ENCODE measurements around the gene HEATR5A.

The HEATR5A gene

DNA sequence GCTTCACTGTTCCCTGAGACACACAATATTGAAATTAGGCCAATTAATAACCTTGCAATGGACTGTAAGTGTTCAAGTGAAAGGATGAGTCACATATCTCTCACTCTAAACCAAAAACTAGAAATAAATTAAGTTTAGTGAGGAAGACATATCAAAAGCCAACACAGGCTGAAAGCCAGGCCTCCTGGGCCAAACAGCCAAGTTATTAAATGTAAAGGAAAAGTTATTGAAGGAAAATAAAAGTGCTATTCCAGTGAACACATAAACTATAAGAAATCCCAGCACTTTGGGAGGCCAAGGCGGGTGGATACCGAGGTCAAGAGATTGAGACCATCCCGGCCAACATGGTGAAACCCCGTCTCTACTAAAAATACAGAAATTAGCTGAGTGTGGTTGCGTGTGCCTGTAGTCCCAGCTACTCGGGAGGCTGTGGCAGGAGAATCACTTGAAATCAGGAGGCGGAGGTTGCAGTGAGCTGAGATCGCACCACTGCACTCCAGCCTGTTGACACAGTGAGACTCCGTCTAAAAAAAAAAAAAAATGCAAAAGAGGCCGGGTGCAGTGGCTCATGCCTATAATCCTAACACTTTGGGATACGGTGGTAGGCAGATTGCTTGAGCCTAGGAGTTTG lies 10.4 kb upstream of the HEATR5A start:
- Histone ChIP-seq H3K9me3 (no peaks in the 10 kb centered on the region), H3K27ac (no peak overlapping the region), H3K27me3 (no peaks in the 10 kb centered on the region), H3K36me3 (no peaks in the 10 kb centered on the region), H3K4me3 (ENCODE audit: low read depth in 1 of 2, low read length in 1 of 2) (no peak overlapping the region), H3K4me1 (ENCODE audit: control insufficient read depth in 1 of 2, insufficient read depth in 1 of 2, low read depth in 1 of 2, low read length in 1 of 2) (no peaks in the 10 kb centered on the region)
- TF ChIP-seq, protein P1, sequence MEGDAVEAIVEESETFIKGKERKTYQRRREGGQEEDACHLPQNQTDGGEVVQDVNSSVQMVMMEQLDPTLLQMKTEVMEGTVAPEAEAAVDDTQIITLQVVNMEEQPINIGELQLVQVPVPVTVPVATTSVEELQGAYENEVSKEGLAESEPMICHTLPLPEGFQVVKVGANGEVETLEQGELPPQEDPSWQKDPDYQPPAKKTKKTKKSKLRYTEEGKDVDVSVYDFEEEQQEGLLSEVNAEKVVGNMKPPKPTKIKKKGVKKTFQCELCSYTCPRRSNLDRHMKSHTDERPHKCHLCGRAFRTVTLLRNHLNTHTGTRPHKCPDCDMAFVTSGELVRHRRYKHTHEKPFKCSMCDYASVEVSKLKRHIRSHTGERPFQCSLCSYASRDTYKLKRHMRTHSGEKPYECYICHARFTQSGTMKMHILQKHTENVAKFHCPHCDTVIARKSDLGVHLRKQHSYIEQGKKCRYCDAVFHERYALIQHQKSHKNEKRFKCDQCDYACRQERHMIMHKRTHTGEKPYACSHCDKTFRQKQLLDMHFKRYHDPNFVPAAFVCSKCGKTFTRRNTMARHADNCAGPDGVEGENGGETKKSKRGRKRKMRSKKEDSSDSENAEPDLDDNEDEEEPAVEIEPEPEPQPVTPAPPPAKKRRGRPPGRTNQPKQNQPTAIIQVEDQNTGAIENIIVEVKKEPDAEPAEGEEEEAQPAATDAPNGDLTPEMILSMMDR (IDR thresholded peaks at IDR 0.05): no peak

DNA sequence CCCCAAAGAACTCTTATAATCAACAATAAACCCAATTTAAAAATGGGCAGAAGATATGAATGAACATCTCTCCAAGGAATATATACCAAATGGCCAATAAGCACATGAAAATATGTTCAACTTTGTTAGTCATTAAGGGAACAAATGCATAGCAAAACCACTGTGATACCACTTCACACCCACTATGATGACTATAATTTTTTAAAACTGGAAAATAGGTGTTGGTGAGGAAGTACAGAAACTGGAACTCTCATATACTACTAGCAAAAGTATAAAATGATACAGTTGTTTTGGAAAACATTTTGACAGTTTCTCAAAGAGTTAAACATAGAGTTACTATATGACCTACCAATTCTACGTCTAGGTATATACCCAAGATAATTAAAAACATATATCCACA lies 9.4 kb upstream of the HEATR5A start:
- TF ChIP-seq, protein P1 (IDR thresholded peaks at IDR 0.05): no peak
- H3K9me3 ChIP-seq: no peaks in the 10 kb centered on the region
- H3K36me3 ChIP-seq: no peaks in the 10 kb centered on the region
- H3K4me1 ChIP-seq (ENCODE audit: control insufficient read depth in 1 of 2, insufficient read depth in 1 of 2, low read depth in 1 of 2, low read length in 1 of 2): no peaks in the 10 kb centered on the region
- H3K27me3 ChIP-seq: no peaks in the 10 kb centered on the region
- no peak overlapping the region for H3K27ac ChIP-seq
- H3K4me3 ChIP-seq (ENCODE audit: low read depth in 1 of 2, low read length in 1 of 2): no peak overlapping the region

DNA sequence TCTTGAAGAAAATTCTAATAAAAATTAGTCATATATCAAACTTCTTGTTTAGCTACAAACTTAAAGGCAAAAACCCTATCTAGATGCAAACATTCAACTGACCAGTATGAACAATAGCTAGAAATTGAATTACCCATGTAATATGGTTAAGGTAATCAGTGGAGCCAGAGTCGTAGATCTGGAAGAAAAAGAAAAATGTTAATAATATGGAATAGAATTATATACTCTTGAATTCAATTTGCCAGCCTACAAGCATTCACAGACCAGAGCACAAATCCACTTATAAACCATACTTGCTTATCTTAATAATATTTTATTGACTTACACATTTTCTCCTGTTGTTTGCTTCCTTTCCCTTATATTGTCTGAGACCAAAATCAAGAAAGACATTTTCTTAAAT lies 7.7 kb upstream of the HEATR5A start:
- H3K4me3 ChIP-seq (ENCODE audit: low read depth in 1 of 2, low read length in 1 of 2): no peak overlapping the region
- H3K27ac ChIP-seq: no peak overlapping the region
- no peaks in the 10 kb centered on the region for H3K9me3 ChIP-seq
- no peaks in the 10 kb centered on the region for H3K27me3 ChIP-seq
- H3K36me3 ChIP-seq: no peaks in the 10 kb centered on the region
- TF ChIP-seq, protein P1 (IDR thresholded peaks at IDR 0.05): no peak
- H3K4me1 ChIP-seq (ENCODE audit: control insufficient read depth in 1 of 2, insufficient read depth in 1 of 2, low read depth in 1 of 2, low read length in 1 of 2): no peaks in the 10 kb centered on the region

DNA sequence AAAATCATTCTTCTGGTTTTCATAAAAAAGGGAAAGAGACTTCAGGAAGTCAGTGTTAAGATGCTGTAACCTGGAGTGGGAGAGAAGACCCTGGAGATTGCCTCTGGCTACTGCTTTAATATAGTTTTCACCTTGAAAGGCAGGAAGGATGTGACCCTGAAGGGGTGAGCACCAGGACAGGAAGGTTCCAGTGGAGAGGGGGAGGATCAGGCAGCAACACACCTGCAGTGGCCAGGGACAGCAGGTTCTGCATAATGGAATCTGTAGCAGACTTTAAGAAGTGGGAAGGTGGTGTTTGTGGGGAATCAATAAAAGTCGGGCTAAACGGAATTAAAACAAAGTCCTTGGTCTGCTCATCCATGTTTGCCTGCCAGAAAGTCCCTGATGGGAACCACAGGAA lies 6.3 kb upstream of the HEATR5A start:
- no peaks in the 10 kb centered on the region for H3K9me3 ChIP-seq
- TF ChIP-seq, protein P1 (IDR thresholded peaks at IDR 0.05): no peak
- no peaks in the 10 kb centered on the region for H3K27me3 ChIP-seq
- H3K4me3 ChIP-seq (ENCODE audit: low read depth in 1 of 2, low read length in 1 of 2): no peak overlapping the region
- no peaks in the 10 kb centered on the region for H3K4me1 ChIP-seq (ENCODE audit: control insufficient read depth in 1 of 2, insufficient read depth in 1 of 2, low read depth in 1 of 2, low read length in 1 of 2)
- no peak overlapping the region for H3K27ac ChIP-seq
- H3K36me3 ChIP-seq: no peaks in the 10 kb centered on the region

DNA sequence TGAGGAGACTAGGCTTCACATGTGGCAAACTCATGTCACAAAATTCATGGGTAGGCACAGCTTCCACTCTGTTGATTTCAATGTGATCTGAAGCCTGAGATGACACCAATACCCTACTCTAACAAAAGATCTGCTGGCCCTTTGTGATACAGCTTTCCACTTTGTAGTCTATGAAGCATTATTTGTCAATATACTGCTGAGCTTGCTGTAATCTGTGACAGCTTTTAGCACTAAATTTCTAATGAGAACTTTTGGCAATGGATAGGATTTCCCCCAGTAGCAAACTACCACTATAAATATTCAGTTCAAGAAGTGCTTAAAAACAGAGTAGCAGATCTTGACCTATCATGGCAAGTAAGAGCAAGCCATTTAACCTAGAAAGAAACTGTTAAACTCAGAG lies 5.6 kb upstream of the HEATR5A start:
- H3K9me3 ChIP-seq: no peaks in the 10 kb centered on the region
- H3K4me1 ChIP-seq (ENCODE audit: control insufficient read depth in 1 of 2, insufficient read depth in 1 of 2, low read depth in 1 of 2, low read length in 1 of 2): peaks cover 2 to 3% of the 10 kb centered on the region in 2 experiments
- TF ChIP-seq, protein P1 (IDR thresholded peaks at IDR 0.05): no peak
- no peaks in the 10 kb centered on the region for H3K27me3 ChIP-seq
- no peaks in the 10 kb centered on the region for H3K36me3 ChIP-seq
- no peak overlapping the region for H3K27ac ChIP-seq
- no peak overlapping the region for H3K4me3 ChIP-seq (ENCODE audit: low read depth in 1 of 2, low read length in 1 of 2)
